Suprapubic skin (tissue), 3 donors: ENCODE measurements around the gene FUCA1.

Source experiments
- CTCF ChIP-seq, 2 donors: fragments of 200-600 bp in 1 of 2; fragments of 450-650 bp in 1 of 2; sonication (generic) in 1 of 2; IDR thresholded peaks; one replicate each; pipeline ENCODE4 v1.5.1; 2016 to 2019; ENCODE audit warnings: antibody characterized with exemption in 2 of 2, mild to moderate bottlenecking in 1 of 2, moderate library complexity in 1 of 2
- EP300 ChIP-seq: sonication (generic); formaldehyde crosslinking; IDR thresholded peaks from one replicate; pipeline ENCODE4 v1.6.1; 2017; ENCODE audit warnings: antibody characterized with exemption
- POLR2A ChIP-seq, 2 donors: fragments of 450-650 bp; IDR thresholded peaks; one replicate each; pipeline ENCODE4 v1.6.1; 2017; ENCODE audit warnings: antibody characterized with exemption in 2 of 2, mild to moderate bottlenecking in 2 of 2, moderate library complexity in 2 of 2

DNA sequence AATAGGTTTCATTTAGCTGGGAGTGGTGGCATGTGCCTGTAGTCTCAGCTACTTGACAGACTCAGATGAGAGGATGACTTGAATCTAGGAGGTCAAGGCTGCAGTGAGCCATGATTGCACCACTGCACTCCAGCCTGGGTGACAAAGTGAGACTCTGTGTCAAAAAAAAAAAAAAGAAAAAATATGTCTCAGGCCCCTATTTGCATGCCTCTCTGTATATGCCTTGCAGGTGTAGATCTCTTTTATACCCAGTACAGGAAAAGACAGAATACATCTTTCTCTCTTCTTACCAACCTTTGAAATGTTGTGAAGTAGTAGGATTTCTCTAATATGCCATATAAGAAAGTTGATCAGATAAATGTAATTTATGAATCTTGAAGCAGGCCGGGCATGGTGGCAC, 38.6 kb upstream of the FUCA1 start:
- TF ChIP-seq CTCF (IDR thresholded peaks at IDR 0.05) (no peak), POLR2A (IDR thresholded peaks at IDR 0.05) (no peak), EP300 (no peak)
